Stimulated activated CD4-positive, alpha-beta T cell treated with anti-CD3 and anti-CD28 coated beads, Interleukin-2, amount 100 ng/mL, for 4 hours (primary cell): ENCODE data around the gene EPHA10.
"Not testable (repeated sequence)": the region's sequence is repeated elsewhere in the genome, so short reads cannot be mapped to it uniquely, and the experiment has no call there.

Experiments used
- DNase-seq: peaks from one replicate; pipeline ENCODE4 v3.0.0-alpha.2; 2020; ENCODE audit warnings: low read depth

EPHA10 gene

DNA sequence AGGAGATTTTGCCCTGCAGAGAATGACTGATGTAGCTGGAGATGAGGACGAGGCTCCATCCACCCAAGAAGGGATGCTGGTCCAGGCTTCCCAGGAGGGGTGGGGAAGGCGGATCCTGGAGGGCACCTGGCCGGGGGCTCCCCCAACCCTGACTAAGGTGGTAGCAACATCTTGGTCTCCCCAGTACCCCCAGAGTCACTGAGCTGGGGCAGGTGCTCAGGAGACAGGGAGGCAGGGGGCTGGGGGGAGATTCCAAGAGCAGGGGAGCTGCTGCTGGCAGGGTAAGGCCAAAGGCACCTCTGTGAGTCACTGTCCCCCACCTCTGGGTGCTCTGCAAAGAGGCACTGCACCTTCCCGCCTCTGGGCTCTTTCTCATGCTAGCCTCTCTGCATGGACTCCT is 48.6 kb downstream of the EPHA10 start:
- DNase-seq, result no peak

DNA sequence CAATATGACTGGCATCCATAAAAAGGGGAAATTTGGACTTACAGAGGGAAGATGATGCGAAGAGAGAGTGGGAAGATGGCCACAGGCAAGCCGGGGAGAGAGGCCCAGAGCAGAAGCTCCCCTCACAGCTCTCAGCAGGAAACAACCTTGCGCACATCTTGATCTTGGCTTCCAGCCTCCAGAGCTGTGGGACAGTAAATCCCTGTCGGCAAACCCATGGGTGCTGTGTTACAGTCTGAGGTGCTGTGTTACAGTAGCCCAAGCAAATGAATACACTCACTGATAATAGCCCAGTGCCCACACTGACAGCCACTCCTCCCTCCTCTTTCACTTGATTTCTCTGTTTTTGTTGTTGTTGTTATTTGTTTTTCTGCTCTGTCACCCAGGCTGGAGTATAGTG is 50.2 kb downstream of the EPHA10 start:
- DNase-seq, result no peak

DNA sequence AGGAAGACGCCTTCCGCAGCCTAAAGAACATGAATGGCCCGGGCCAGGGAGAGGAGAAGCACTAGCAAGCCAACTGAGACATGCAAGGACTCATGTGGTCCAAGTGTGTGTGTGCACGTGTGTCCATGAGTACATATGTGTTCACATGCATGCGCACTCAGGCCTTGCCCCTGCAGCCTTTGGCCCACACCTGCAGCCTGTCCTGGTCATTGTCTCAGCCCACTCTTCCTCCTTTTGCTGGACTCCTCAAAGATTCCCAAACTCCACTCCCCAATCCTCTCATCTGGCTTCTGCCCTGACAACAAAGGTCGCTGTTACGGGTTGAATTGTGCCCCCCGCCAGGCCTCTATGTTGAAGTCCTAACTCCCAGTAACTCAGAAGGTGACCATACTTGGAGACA is 50.7 kb downstream of the EPHA10 start:
- no peak for DNase-seq

GRCh38 chr1:37708471-37708870 is 56.4 kb downstream of the EPHA10 start:
- no peak for DNase-seq

GRCh38 chr1:37705399-37705798 is 59.5 kb downstream of the EPHA10 start:
- no peak for DNase-seq

DNA sequence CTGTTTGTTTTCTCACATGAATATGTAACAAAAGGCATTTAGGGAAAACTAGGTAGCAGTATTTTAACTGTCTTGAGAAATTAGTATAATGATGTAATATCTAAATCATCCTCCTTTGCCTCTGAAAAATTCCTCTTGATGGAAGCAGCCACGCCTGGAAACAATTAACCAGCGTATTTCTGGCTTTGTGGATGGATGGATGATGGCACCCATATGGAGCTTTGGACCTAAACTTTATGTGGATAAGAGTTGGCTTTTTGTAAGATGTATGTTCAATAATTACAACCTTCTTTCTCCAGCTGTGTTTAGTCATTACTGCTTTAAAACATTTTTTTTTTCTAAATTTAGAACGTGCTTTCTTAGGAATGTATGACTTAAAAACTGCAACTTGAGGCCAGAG is 60.0 kb downstream of the EPHA10 start:
- no peak for DNase-seq

- DNase-seq, result no peak
Observed at GRCh38 chr1:37703061-37703460, 61.9 kb downstream of the EPHA10 start.

DNA sequence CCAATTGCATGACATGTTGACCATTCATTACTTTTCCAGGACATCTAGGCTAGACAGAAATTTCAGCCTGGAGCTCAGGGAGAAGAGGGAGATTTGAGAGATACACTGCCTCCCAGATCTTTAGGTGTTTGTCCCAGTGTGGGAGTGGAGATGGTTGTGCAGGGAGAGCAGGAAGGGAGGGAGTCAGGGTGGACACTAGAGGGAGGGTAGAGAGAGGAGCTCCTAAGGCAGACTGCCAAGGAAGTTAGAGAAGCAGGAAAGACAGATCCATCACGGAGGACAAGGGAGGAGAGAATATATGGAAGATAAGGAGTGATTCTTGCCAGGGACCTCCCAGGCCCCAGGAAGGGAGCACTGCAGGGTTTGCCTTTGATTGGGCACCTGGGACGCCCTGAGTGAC is 63.9 kb downstream of the EPHA10 start:
- no peak for DNase-seq

DNA sequence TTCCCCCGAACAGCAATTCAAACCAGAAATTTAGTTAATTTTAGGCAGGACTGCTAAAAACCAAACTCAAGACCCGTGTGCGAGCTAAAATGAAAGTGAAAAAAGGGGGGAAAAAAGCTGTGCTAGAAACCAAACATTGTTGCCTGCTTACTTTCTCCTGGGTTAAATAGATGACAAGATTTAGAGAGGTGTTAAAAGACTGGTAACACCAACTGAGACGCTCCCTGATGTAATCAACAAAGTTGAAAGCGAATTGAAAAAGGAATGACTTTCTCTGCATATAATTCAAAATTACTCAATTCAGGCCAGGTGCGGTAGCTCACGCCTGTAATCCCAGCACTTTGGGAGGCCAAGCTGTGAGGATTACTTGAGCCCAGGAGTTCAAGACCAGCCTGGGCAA is 65.8 kb downstream of the EPHA10 start:
- no peak for DNase-seq

GRCh38 chr1:37697737-37698136 is 67.2 kb downstream of the EPHA10 start:
- no peak for DNase-seq

DNA sequence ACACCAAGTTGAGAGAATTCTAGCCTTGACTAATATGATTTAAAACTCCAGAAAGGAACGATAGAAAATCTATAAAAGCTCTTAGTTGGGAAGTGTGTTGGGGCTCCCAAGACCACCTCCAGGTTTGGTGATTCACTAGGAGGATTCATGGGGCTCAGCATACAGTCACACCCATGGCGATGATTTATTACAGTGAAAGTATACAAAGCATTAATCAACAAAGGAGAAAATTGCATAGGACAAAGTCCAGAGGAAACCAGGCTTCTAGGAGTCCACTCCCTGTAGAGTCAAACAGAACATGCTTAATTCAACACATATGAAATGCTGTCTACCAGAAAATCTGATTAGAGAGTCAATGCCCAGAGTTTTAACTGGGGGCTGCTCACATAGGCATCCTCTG is 67.8 kb downstream of the EPHA10 start:
- no peak for DNase-seq

DNA sequence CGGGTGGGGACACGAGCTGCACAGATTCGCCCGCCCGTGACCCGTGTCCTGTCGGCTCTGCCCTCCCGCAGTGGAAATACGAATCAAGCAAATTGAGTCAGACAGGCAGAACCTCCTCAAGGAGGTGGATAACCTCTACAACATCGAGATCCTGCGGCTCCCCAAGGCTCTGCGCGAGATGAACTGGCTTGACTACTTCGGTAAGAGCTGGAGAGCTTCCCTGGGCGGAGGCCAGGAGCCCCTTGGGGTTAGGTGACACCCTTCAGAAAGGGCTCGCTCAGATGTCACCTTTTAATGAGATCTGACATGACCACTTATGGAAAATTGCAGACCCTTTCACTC is 72.1 kb downstream of the EPHA10 start:
- DNase-seq, result no peak

GRCh38 chr1:37692078-37692833 is 72.7 kb downstream of the EPHA10 start, which contains the start of gene CDCA8:
CDCA8 (plus strand) TSS chr1:37692516; CDS start chr1:37692691, 175 bp downstream.
- peak; percentile 98 for DNase-seq

- DNase-seq, result no peak
Observed at GRCh38 chr1:37691497-37692077, 73.3 kb downstream of the EPHA10 start.

DNA sequence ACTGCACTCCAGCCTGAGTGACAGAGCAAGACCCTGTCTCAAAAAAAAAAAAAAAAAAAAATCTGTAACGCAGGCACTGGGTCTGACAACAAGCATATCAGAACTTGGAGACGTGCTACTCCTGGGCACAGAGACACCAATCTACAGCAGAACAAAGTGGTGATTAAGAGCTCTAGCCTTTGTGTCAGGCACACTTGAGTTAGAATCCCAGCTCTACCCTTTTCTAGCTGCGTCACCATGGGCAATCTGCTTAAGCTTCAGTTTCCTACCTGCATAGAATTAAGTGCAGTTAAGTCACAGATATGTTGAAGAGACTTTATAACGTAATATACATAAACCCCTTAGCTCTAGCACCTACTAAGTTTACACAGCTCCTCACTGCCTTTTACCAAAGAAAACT is 76.0 kb downstream of the EPHA10 start:
- DNase-seq, result no peak

DNA sequence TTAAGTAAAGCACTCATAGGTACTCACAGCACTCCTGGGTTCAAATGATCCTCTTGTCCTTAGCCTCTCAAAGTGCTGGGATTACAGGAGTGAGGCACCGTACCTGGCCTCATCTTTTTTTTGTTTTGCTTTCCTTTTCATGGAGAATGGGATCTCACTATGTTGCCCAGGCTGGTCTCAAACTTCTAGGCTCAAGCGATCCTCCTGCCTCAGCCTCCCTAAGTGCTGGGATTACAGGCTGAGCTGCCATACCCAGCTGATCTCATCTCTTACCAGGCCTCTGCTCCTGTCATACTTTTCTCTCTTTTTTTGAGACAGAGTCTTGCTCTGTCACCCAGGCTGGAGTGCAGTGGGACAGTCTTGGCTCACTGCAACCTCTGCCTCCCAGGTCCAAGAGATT is 77.2 kb downstream of the EPHA10 start:
- DNase-seq, result not testable (repeated sequence)

- no peak for DNase-seq
Observed at GRCh38 chr1:37685722-37686121, 79.2 kb downstream of the EPHA10 start.

DNA sequence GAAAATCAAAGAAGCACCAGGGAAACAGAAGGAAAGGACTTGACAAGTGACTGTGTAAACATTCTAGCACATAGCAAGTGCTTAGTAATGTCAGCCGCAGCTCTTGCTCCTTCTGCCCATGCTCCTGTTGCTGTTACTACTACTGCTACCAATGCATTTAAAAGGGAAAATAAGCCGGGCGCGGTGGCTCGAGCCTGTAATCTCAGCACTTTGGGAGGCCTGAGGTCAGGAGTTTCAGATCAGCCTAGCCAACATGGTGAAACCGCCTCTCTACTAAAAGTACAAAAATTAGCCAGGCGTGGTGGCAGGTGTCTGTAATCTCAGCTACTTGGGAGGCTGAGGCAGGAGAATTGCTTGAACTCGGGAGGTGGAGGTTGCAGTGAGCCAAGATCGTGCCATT is 80.7 kb downstream of the EPHA10 start:
- not testable (repeated sequence) for DNase-seq

GRCh38 chr1:37682334-37682987 is 82.5 kb downstream of the EPHA10 start:
- DNase-seq, result peak; percentile 59

GRCh38 chr1:37680933-37681332 is 84.0 kb downstream of the EPHA10 start:
- DNase-seq, result no peak

DNA sequence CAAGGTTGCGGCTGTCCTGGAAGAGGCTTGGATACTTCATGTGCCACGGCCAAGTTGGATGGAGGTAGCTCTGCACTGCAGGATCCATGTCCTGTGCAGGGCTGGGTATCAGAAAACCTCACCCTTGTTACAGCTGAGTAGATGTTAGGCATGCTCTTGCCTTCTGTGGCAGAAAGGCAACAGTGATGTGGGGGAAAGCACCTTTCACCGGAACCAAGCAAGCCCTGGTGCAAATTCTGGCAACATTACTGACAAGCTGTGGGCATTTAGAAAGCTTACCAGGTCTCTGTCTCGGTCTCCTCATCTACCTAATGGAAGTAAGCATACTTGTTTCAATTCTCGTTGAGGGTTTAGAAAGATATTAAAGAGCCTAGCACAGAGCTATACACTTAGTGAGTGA is 87.1 kb downstream of the EPHA10 start:
- DNase-seq, result no peak

DNA sequence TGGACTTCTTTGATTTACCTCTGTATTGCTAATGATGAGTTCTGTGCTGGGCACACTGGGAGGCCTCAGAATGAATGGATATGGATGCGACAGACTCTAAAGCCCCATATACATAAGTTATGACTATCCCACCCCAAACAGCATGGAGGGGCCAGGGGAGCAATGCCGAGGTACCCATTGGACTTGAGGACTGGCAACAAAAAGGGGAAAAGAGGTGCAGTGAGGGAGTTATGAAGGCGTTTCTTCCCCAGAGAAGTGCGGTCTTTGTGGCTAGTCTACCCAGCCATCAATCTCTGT is 87.8 kb downstream of the EPHA10 start:
- DNase-seq, result no peak

GRCh38 chr1:37676281-37677142 is 88.4 kb downstream of the EPHA10 start:
- DNase-seq, result no peak
